NCI-H460 (cell line): Measurements from ENCODE around the gene ST6GAL1. TPM values are rescaled to one million over a fixed set of nuclear protein-coding genes. Genes with fewer than 3 reads are reported as not detected.
"Not testable (repeated sequence)": the region's sequence is repeated elsewhere in the genome, so short reads cannot be mapped to it uniquely, and the experiment has no call there.

Experiments used
- DNase-seq: peaks from one replicate; pipeline ENCODE4 v3.0.0-alpha.2; 2016; ENCODE audit warnings: low read depth; ENCODE audit errors: extremely low read depth
- total RNA-seq: library from RNA; depleted of rRNA; stranded (reverse); fragments of >200 nt; shearing (Covaris generic); gene quantifications from 2 replicates; pipeline ENCODE4 v1.2.3, GENCODE V29; 2014

ST6GAL1 gene
- total RNA-seq, 1 experiment from 2014 or later: 18.8 TPM

GRCh38 chr3:186966406-186966805 is 36.1 kb downstream of the ST6GAL1 start:
- DNase-seq: no peak

GRCh38 chr3:186967236-186967635 is 36.9 kb downstream of the ST6GAL1 start:
- not testable (repeated sequence) for DNase-seq

GRCh38 chr3:186967686-186968085 is 37.4 kb downstream of the ST6GAL1 start:
- DNase-seq: no peak

GRCh38 chr3:186969607-186970006 is 39.3 kb downstream of the ST6GAL1 start:
- DNase-seq: no peak

GRCh38 chr3:186971106-186971505 is 40.8 kb downstream of the ST6GAL1 start:
- DNase-seq: not testable (repeated sequence)

GRCh38 chr3:186971578-186971977 is 41.3 kb downstream of the ST6GAL1 start:
- no peak for DNase-seq

- no peak for DNase-seq
Observed at GRCh38 chr3:186973702-186974101, 43.4 kb downstream of the ST6GAL1 start.

- no peak for DNase-seq
Observed at GRCh38 chr3:186974824-186975313, 44.5 kb downstream of the ST6GAL1 start.

- DNase-seq: no peak
Observed at GRCh38 chr3:186975726-186976125, 45.4 kb downstream of the ST6GAL1 start.

GRCh38 chr3:186976837-186977750 is 46.8 kb downstream of the ST6GAL1 start:
- no peak for DNase-seq

- DNase-seq: no peak
Observed at GRCh38 chr3:186978712-186979111, 48.4 kb downstream of the ST6GAL1 start.

GRCh38 chr3:186979852-186980251 is 49.5 kb downstream of the ST6GAL1 start:
- DNase-seq: no peak

GRCh38 chr3:186980989-186981388 is 50.7 kb downstream of the ST6GAL1 start:
- DNase-seq: no peak

- DNase-seq: no peak
Observed at GRCh38 chr3:186983659-186984058, 53.3 kb downstream of the ST6GAL1 start.

- DNase-seq: no peak
Observed at GRCh38 chr3:186984064-186984463, 53.7 kb downstream of the ST6GAL1 start.

- no peak for DNase-seq
Observed at GRCh38 chr3:186985661-186986364, 55.5 kb downstream of the ST6GAL1 start.

- DNase-seq: no peak
Observed at GRCh38 chr3:186986406-186986805, 56.1 kb downstream of the ST6GAL1 start.

GRCh38 chr3:186986816-186987215 is 56.5 kb downstream of the ST6GAL1 start:
- DNase-seq: no peak

- no peak for DNase-seq
Observed at GRCh38 chr3:186988806-186989205, 58.5 kb downstream of the ST6GAL1 start.

GRCh38 chr3:186989429-186989828 is 59.1 kb downstream of the ST6GAL1 start:
- no peak for DNase-seq

GRCh38 chr3:186990277-186990676 is 60.0 kb downstream of the ST6GAL1 start:
- DNase-seq: no peak

- no peak for DNase-seq
Observed at GRCh38 chr3:186990878-186991308, 60.6 kb downstream of the ST6GAL1 start.
